Limb (tissue), 2 donors: ENCODE results near the gene CREBRF.
"Not testable (repeated sequence)": the region's sequence is repeated elsewhere in the genome, so short reads cannot be mapped to it uniquely, and the experiment has no call there.

Experiments used
- DNase-seq, 2 donors: peaks; one replicate each; pipeline ENCODE4 v3.0.0-alpha.2; 2016; ENCODE audit errors: extremely low spot score in 2 of 2

CREBRF gene

DNA sequence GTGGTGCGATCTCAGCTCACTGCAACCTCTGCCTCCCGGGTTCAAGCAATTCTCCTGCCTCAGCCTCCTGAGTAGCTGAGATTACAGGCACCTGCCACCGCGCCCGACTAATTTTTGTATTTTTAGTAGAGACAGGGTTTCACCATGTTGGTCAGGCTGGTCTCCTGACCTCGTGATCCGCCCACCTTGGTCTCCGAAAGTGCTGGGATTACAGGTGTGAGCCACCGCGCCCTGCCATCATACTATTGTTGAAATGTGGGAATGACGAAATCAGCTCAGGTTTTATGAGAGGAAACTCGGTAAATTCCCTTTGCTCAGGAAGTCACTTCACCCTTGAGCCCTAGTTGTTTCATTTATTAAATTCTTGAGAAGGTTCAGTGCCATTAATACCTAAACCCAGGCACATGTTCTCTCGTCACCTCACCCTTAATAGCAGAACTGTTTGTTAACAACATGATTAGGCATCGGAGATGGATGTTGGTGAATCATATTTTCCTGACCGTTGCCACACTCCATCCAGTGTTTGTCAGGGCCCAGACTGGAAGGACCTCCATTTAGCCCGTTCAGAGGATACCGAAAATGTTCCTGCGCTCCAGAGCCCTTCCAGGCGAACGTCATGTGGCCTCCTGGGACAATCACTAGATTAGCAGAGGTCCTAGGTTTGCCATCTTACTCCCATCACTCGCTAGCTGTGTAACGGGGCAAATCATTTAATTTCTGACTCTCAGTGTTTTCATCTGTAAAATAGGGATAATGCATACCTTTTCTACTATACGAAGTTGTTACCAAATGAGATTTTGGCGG is 20.0 kb upstream of the CREBRF start:
- no peak for DNase-seq

GRCh38 chr5:173039188-173039587 is 17.0 kb upstream of the CREBRF start:
- DNase-seq = no peak

- no peak for DNase-seq
Observed at GRCh38 chr5:173039964-173040363, 16.2 kb upstream of the CREBRF start.

DNA sequence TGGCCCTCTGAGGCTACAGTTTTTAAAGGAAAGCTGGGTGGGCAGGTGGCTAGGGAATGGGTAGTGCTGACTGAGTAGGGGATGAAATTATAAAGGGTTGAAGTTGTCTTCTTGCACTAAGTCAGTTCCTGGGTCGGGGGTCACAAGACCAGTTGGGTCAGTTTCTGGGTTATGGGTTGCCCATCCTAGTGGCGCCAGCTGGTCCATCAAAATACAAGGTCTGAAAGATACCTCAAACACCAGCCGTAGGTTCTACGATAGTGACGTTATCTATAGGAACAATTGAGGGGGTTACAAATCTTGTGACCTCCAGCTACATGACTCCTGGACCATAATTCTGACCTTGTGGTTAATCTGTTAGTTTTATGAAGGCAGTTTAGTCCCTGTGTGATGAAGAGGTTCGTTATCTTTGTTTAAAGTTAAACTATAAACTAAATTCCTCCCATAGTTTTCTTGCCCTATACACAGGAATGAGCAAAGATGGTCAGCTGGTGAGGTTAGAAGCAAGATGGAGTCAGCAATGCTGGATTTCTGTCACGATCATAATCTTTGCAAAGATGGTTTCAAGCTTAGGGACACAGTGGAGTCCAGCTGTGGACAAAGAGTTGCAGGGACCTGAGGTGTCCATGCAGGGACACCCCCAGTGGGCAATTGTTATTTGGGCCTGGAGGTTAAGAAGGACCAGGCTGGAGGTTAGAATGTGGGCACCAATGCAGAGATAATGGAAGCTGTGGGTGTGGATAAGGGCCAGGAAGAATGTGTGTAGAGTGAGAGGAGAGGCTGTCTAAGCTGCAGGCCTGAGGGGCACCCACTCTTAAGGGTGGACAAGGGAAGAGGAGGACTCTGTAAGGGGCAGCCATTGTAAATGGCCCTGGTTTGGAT is 14.0 kb upstream of the CREBRF start:
- DNase-seq = no peak

DNA sequence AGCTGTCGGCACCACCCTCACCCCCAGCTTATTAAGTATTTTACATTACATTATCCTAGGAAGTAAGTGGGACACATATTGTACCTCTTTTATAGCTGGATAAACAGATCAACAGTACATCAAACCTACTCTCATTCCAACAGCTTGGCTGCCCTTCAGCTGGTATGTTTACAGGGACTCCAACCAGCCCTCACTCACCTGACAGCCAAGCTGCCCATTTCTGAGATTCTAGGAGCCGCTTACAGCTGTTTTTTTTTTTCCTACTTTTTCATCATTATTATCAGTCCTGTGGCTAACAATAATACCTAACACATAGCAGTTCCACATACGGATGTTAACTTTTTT is 13.4 kb upstream of the CREBRF start:
- no peak for DNase-seq

DNA sequence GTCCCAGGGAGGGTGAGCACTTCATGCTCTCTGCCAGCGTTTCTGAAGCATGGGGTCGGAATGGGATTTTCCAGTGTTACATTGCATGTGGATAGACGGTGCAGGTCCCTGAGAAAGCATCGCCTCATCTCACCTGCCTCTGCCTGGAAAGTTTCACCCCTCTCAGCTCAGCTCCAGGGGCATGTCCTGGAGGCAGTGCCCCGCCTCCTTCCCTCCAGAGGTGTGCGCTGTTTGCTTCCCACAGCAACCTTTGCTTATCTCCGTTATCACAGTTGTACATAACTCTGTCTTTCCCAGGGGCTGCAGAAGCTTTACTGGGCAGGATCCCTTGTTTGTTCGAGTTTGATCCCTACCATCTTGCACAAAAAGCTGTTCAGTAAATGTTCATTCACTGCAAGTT is 10.7 kb upstream of the CREBRF start:
- DNase-seq = no peak

DNA sequence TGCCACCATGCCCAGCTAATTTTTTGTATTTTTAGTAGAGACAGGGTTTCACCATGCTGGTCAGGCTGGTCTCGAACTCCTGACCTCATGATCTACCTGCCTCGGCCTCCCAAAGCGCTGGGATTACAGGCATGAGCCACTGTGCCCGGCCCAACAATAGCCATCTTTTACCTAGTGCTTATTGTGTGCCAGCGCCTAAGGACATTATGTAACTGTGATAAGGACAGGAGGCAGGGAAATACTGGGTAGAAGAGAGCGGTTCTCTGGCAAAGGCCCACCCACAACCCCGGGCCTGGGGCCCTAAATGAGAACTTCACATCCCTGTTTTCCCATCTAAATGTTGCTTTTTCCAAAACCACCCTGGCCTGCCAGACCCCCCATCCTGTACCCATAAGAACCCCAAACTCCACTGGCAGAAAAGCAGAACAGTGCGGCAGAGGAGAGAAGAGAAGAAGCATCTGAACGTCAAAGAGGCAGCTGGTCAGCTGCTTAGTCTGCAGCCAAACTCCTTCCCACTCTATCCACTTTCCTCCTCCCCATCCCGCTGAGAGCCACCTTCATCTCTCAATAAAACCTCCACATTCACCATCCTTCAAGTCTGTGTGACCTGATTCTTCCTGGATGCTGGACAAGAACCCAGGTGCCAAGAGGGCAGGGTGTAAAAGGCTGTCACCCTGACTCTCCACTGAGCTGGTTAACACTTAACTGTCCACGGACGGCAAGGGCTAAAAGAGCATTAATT is 8.9 kb upstream of the CREBRF start:
- DNase-seq = not testable (repeated sequence)

DNA sequence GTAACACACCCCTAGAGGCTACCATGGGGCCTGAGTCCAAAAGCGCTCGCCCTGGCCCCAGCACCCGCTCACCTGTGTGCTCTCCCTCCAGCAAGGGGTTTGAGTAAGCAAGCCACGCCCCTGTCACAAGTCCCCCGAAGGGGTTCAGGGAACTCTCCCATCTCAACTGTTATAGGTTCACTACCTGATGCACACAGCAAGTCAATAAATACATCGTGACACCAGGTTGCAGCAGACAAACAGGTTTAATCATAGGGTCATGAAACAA is 8.4 kb upstream of the CREBRF start:
- DNase-seq = no peak

GRCh38 chr5:173050791-173051190 is 5.4 kb upstream of the CREBRF start:
- DNase-seq = no peak

- no peak for DNase-seq
Observed at GRCh38 chr5:173051746-173052145, 4.4 kb upstream of the CREBRF start.

GRCh38 chr5:173053041-173053440 is 3.1 kb upstream of the CREBRF start:
- DNase-seq = no peak

DNA sequence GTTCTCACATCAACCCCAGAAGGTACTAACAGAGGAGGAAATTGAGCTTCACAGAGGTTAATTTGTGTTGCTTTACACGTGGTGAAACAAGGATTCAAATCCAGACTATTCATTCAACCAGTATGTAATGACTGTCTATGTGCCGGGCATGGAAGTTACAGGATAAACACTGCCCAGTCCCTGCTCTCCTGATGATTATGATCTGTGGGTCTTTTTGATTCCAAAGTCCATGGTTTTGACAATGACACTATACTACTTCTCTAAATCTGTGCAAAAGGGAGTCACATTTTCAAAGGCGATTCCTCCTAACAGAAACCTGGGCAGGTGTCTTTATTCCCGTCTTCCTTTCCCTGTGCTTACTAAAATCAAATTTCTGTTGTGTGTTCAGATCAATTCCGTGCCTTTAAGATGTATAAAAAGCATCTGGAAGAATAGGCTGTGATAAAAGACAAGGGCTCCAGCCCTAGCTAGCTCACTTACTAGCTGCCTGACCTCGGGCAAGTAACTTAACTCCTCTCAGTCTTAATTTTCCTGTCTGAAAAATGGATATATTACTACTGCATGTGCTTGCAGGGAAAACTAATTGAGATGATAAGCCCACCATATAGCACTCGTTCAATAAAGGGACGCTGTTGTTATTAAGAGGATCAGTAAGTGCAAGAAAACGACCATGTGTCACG is 970 bp upstream of the CREBRF start:
- DNase-seq = no peak

DNA sequence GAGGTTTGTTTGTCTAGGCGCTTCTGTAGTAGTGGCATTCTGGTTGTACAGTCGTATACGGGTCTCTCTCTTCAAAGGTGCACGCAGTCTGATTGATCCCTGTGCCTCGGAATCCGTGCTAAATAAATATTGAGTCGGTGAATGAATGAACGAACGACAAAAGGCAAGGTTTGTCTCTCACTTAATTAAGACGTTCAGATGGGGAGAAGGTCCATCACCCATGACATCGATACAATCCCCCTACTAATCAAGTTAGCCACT is 500 bp upstream of the CREBRF start:
- DNase-seq = no peak

GRCh38 chr5:173056783-173057061 is 570 bp downstream of the CREBRF start:
- DNase-seq = no peak

GRCh38 chr5:173057062-173057924 is 1.1 kb downstream of the CREBRF start:
- DNase-seq = peak; percentile 97 to 99

GRCh38 chr5:173062141-173062540 is 6.0 kb downstream of the CREBRF start:
- no peak for DNase-seq

- DNase-seq = no peak
Observed at GRCh38 chr5:173065155-173065554, 9.0 kb downstream of the CREBRF start.

DNA sequence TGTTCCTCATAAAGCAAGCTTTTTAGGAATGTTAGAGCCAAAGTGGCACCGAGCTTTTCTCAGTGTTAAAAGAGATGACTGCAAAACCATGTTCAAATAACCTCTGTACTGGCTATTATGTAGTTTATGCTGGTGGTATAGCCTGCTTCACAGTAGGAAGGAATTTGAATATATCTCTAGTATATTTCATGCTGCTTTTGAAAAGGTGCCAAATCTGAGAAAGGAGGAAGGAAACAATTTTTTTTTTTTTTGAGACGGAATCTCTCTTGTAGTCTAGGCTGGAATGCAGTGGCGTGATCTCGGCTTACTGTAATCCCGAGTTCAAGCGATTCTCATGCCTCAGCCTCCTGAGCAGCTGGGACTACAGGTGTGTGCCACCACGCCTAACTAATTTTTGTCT is 13.5 kb downstream of the CREBRF start:
- DNase-seq = no peak

DNA sequence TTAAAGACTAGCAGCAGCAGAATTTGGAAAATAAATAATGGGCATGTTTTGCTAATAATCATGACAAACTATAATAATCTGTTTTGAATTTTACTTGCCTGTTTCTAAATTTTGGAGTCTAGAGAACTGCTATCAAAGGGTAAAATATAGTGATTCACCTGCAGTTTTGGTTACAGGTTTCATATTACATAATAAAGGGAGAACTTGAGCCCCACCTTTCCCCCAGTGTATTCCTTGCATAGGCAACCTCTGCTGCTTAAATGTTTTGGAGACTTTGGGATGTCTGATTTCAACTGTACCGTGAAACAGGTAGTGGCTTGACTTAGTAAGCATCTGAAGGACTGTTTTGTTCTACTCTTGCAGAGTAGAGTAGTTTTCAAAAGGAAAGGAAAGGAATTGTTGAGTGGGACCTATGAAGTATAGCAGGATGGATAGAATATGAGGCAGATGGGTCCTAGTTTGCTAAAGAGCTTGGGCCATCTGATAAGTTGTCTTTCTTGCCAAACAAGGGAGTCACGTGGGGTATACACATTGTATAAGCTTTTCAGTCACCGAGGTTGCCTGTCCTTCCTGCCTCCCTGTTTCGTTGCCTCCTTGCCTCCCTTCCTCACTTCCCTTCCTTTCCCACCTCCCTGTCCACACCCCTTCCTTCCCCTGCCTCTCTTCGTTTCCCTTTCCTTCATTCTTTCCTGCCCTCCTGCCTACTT is 19.1 kb downstream of the CREBRF start:
- no peak for DNase-seq

DNA sequence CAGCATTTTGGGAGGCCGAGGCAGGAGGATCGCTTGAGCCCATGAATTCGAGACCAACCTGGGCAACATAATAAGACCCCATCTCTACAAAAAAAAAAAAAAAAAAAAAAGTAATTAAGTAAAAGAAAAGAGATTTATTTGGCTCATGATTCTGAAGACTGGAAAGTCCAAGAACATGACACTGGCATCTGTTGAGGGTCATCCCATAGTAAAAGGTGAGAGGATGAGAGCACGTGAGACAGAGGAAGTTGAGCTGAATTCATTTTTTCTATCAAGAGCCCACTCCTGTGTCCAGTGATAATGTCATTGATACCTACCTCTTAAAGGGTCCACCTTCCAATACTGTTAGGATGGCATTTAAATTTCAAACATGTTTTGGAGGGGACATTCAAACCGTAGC is 19.8 kb downstream of the CREBRF start:
- DNase-seq = no peak

- DNase-seq = not testable (repeated sequence)
Observed at GRCh38 chr5:173076471-173076870, 20.3 kb downstream of the CREBRF start.
